ENCODE data around the gene LDLRAD3.

Gene LDLRAD3

GRCh38 chr11:36092314-36093030 is 148.6 kb downstream of the LDLRAD3 start (continued):
- TF ChIP-seq PATZ1 (CRISPR knock-in tag; IDR thresholded peaks at IDR 0.05; ENCODE audit: borderline replicate concordance) (no peak), ZNF70 (CRISPR knock-in tag; IDR thresholded peaks at IDR 0.05) (no peak), ZFP30 (CRISPR knock-in tag; IDR thresholded peaks at IDR 0.05) (no peak), POU6F1 (CRISPR knock-in tag; IDR thresholded peaks at IDR 0.05; ENCODE audit: borderline replicate concordance, low read depth) (no peak), GLIS3 (CRISPR knock-in tag; IDR thresholded peaks at IDR 0.05) (no peak), PPARA (CRISPR knock-in tag; IDR thresholded peaks at IDR 0.05; ENCODE audit: borderline replicate concordance) (no peak)

- TF ChIP-seq TCF4 (CRISPR knock-in tag; IDR thresholded peaks at IDR 0.05; ENCODE audit: borderline replicate concordance) (no peak), ESRRG (CRISPR knock-in tag; IDR thresholded peaks at IDR 0.05) (no peak), ZNF565 (CRISPR knock-in tag; conservative IDR thresholded peaks at IDR 0.05; ENCODE audit: low read depth) (no peak), BACH2 (CRISPR knock-in tag; IDR thresholded peaks at IDR 0.05; ENCODE audit: borderline replicate concordance) (no peak), POU6F1 (CRISPR knock-in tag; IDR thresholded peaks at IDR 0.05; ENCODE audit: borderline replicate concordance, low read depth) (no peak), OSR1 (CRISPR knock-in tag; IDR thresholded peaks at IDR 0.05) (no peak), CSRNP3 (CRISPR knock-in tag; IDR thresholded peaks at IDR 0.05) (no peak), PPARA (CRISPR knock-in tag; IDR thresholded peaks at IDR 0.05; ENCODE audit: borderline replicate concordance) (no peak), ZC3H10 (CRISPR knock-in tag; IDR thresholded peaks at IDR 0.05) (no peak), TSHZ2 (CRISPR knock-in tag; IDR thresholded peaks at IDR 0.05) (no peak), CREB5 (CRISPR knock-in tag; IDR thresholded peaks at IDR 0.05; ENCODE audit: low read depth) (no peak), ARNTL (CRISPR knock-in tag; IDR thresholded peaks at IDR 0.05; ENCODE audit: borderline replicate concordance, low read depth) (no peak), ZFP30 (CRISPR knock-in tag; IDR thresholded peaks at IDR 0.05) (no peak), RARB (CRISPR knock-in tag; IDR thresholded peaks at IDR 0.05) (no peak), SNAI2 (CRISPR knock-in tag; IDR thresholded peaks at IDR 0.05) (no peak), ZFP3 (CRISPR knock-in tag; IDR thresholded peaks at IDR 0.05) (no peak), GLIS3 (CRISPR knock-in tag; IDR thresholded peaks at IDR 0.05) (no peak), ZNF8 (CRISPR knock-in tag; IDR thresholded peaks at IDR 0.05) (no peak), ZNF70 (CRISPR knock-in tag; IDR thresholded peaks at IDR 0.05) (no peak)
- ATAC-seq = no peak
These were observed 149.7 kb downstream of the LDLRAD3 start for GRCh38 chr11:36093548-36093947.

Data from SK-N-SH treated with all-trans-retinoic acid at 6 μM for 48 hours (cell line).